Measurements from ENCODE around the gene C1orf35.

Gene C1orf35

GRCh38 chr1:228079013-228079412, 24.1 kb downstream of the C1orf35 start:
- no peak for DNase-seq (ENCODE audit: low spot score)

- DNase-seq (ENCODE audit: low spot score), result no peak
Measured at GRCh38 chr1:228077565-228078330, 25.4 kb downstream of the C1orf35 start.

- DNase-seq (ENCODE audit: low spot score), result no peak
Measured at GRCh38 chr1:228076796-228077430, 26.2 kb downstream of the C1orf35 start.

GRCh38 chr1:228075801-228076271, 27.3 kb downstream of the C1orf35 start:
- no peak for DNase-seq (ENCODE audit: low spot score)

GRCh38 chr1:228074954-228075730, 28.0 kb downstream of the C1orf35 start:
- no peak for DNase-seq (ENCODE audit: low spot score)

GRCh38 chr1:228073857-228074545, 29.1 kb downstream of the C1orf35 start:
- no peak for DNase-seq (ENCODE audit: low spot score)

- DNase-seq (ENCODE audit: low spot score), result no peak
Measured at GRCh38 chr1:228073061-228073856, 29.9 kb downstream of the C1orf35 start.

- DNase-seq (ENCODE audit: low spot score), result no peak
Measured at GRCh38 chr1:228072658-228073043, 30.5 kb downstream of the C1orf35 start.

- DNase-seq (ENCODE audit: low spot score), result no peak
Measured at GRCh38 chr1:228071839-228072657, 31.1 kb downstream of the C1orf35 start.

GRCh38 chr1:228070851-228071250, 32.3 kb downstream of the C1orf35 start:
- no peak for DNase-seq (ENCODE audit: low spot score)

- no peak for DNase-seq (ENCODE audit: low spot score)
Measured at GRCh38 chr1:228070173-228070572, 33.0 kb downstream of the C1orf35 start.

GRCh38 chr1:228068359-228068758, 34.8 kb downstream of the C1orf35 start:
- DNase-seq (ENCODE audit: low spot score), result no peak

- no peak for DNase-seq (ENCODE audit: low spot score)
Measured at GRCh38 chr1:228066891-228067654, 36.1 kb downstream of the C1orf35 start.

- no peak for DNase-seq (ENCODE audit: low spot score)
Measured at GRCh38 chr1:228066416-228066815, 36.7 kb downstream of the C1orf35 start.

GRCh38 chr1:228065543-228066347, 37.4 kb downstream of the C1orf35 start:
- no peak for DNase-seq (ENCODE audit: low spot score)

GRCh38 chr1:228064741-228065542, 38.2 kb downstream of the C1orf35 start:
- DNase-seq (ENCODE audit: low spot score), result no peak

- DNase-seq (ENCODE audit: low spot score), result no peak
Measured at GRCh38 chr1:228064296-228064695, 38.8 kb downstream of the C1orf35 start.

Measured in globus pallidus (tissue), 1 donor.